Measurements from ENCODE around the gene JMJD8.

GRCh38 chr16:686459-687260 is 2.5 kb upstream of the JMJD8 start:
- TF ChIP-seq CTCF (IDR thresholded peaks at IDR 0.05) (no peak), POLR2AphosphoS5 (IDR thresholded peaks at IDR 0.05) (no peak), POLR2A (IDR thresholded peaks at IDR 0.05) (no peak), EP300 (IDR thresholded peaks at IDR 0.05; ENCODE audit: low read depth) (no peak)

All from transverse colon (tissue), 4 donors.